Stomach (tissue), 4 donors: ENCODE results near the gene AATK.

ENCODE experiments used
- POLR2A ChIP-seq, 4 donors: fragments of 450-650 bp; IDR thresholded peaks; one replicate each; pipeline ENCODE4 v1.6.1; 2016; ENCODE audit warnings: antibody characterized with exemption in 4 of 4, control low read depth in 2 of 4, mild to moderate bottlenecking in 1 of 4, moderate library complexity in 1 of 4
- POLR2AphosphoS5 ChIP-seq, 3 donors: sonication (generic); formaldehyde crosslinking; IDR thresholded peaks; one replicate each; pipeline ENCODE4 v1.6.1; 2016; ENCODE audit warnings: antibody characterized with exemption in 3 of 3
- TF ChIP-seq, protein P1 (sequence below), 7 experiments: fragments of 450-650 bp in 4 of 7; fragments of 200-600 bp in 3 of 7; sonication (generic) in 3 of 7; IDR thresholded peaks; one replicate each; pipeline ENCODE4 v1.5.1; 2016 to 2019; ENCODE audit warnings: antibody characterized with exemption in 7 of 7, control low read depth in 2 of 7, mild to moderate bottlenecking in 1 of 7

DNA sequence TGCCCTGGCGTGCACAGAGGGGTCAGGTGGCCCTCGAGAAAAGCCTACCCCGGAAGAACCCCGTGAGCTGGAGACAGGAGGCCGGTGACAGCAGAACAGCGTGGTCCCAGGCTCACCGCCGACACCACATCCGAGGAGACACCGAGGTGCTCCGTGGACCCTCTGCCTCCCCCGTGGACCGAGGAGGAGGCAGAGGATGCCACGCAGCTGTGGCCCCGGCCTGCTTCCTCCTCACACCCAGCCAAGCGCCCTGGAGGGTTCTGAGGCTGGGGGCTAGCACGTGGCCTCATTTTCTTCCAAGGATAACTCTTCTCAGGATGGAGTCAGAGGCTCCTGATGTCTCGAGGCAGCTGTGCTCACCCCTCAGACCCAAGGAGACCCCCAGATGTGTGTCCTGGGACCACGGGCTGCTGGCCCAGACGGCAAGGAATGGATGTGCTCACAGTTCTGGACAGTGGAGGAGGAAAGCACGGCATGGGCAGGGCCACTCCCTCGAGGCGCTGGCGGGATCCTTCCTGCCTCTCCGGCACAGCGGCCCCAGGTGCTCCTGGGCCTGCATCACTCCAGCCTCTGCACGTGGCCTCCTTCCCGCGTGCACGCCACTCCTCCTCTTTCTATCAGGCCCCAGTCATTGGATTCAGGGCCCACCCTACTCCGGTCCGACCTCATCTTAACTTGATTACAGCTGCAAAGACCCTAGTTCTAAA lies 5.1 kb downstream of the AATK start:
- TF ChIP-seq, protein P1, sequence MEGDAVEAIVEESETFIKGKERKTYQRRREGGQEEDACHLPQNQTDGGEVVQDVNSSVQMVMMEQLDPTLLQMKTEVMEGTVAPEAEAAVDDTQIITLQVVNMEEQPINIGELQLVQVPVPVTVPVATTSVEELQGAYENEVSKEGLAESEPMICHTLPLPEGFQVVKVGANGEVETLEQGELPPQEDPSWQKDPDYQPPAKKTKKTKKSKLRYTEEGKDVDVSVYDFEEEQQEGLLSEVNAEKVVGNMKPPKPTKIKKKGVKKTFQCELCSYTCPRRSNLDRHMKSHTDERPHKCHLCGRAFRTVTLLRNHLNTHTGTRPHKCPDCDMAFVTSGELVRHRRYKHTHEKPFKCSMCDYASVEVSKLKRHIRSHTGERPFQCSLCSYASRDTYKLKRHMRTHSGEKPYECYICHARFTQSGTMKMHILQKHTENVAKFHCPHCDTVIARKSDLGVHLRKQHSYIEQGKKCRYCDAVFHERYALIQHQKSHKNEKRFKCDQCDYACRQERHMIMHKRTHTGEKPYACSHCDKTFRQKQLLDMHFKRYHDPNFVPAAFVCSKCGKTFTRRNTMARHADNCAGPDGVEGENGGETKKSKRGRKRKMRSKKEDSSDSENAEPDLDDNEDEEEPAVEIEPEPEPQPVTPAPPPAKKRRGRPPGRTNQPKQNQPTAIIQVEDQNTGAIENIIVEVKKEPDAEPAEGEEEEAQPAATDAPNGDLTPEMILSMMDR (IDR thresholded peaks at IDR 0.05), result no peak
- TF ChIP-seq POLR2A (IDR thresholded peaks at IDR 0.05) (no peak), POLR2AphosphoS5 (IDR thresholded peaks at IDR 0.05) (no peak)
